Hepatocyte (in vitro differentiated cells): ENCODE measurements around the gene PLPPR3.

Experiments
- CTCF ChIP-seq: fragments of 200-600 bp; sonication (generic); IDR thresholded peaks from 2 replicates; pipeline ENCODE4 v1.5.1; 2016; ENCODE audit warnings: antibody characterized with exemption, mild to moderate bottlenecking; ENCODE audit not compliant: poor library complexity
- EZH2 ChIP-seq: fragments of 200-600 bp; sonication (generic); IDR thresholded peaks from 2 replicates; pipeline ENCODE4 v1.6.1; 2016; ENCODE audit warnings: antibody characterized with exemption, mild to moderate bottlenecking, borderline replicate concordance
- EZH2phosphoT487 ChIP-seq: fragments of 200-600 bp; sonication (generic); IDR thresholded peaks from one replicate; pipeline ENCODE4 v1.6.1; 2018; ENCODE audit warnings: antibody characterized with exemption, mild to moderate bottlenecking, low read depth, moderate library complexity; ENCODE audit not compliant: unreplicated experiment, severe bottlenecking

- no peak for TF ChIP-seq CTCF
- TF ChIP-seq EZH2, result no peak
- TF ChIP-seq EZH2phosphoT487, result no peak
Observed at GRCh38 chr19:815775-816499, 5.8 kb downstream of the PLPPR3 start.
